ENCODE results near the gene KLF1.
A peak's percentile ranks its signal among the peaks of the same experiment; 100 is the strongest.
"Not testable (repeated sequence)": the region's sequence is repeated elsewhere in the genome, so short reads cannot be mapped to it uniquely, and the experiment has no call there.

Gene KLF1

DNA sequence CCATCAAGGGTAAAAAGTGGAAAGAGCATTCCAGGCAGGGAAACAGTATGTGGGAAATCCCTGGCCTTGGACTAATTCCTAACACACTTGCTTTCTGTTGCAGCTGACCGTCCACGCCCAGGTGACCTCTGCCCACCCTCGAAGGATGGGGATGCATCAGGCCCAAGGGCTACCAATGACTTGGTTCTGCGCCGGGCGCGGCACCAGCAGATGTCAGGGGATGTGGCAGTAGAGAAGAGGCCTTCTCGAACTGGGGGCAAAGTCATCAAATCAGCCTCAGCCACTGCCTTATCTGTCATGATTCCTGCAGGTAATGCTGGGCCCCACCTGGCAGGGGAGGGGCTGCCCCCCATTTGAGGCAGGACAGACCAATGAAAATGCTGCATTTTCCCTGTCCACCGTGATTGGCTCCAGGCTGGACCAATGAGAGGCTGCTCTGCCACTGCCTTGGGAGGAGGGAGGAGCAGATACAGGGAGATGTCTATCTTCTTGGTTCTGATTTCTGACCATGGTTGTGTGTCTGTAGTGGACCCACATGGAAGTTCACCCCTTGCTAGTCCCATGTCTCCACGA lies 18.4 kb downstream of the KLF1 start:
- no peak for DNase-seq (ENCODE audit: low read depth, low spot score)
- H3K27ac ChIP-seq, result no peak overlapping the region

DNA sequence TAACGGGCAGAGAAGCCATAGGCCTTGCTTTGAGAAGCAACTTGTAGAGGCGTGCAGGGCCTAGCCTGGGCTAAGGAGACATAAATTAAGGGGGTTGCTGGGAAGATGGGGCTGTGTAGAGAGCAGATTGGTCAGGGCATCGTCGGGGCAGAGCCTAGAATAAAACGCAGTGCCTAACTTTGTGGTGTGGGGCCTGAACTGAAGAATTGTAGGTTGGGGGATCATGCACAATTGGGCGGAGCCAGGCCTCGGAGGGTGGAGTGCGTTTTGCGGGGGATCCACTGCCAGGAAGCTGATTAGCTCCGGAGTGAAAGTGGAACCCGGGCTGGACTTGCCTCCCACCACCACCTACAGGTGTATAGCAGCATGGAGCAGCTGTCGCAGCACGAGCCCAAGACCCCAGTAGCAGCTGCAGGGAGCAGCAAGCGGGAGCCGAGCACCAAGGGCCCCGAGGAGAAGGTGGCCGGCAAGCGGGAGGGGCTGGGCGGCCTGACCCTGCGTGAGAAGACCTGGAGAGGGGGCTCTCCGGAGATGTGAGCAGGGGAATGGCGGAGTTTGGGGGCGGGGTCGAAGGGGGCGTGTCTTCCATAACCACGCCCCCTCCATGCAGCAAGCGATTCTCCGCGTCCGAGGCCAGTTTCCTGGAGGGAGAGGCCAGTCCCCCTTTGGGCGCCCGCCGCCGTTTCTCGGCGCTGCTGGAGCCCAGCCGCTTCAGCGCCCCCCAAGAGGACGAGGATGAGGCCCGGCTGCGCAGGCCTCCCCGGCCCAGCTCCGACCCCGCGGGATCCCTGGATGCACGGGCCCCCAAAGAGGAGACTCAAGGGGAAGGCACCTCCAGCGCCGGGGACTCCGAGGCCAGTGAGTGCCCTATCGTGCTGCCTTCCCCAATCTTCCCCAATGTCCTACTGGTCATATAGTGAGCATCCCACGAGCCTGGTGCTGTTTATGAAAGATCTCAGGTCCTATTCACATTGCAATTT lies 19.6 kb downstream of the KLF1 start:
- no peak overlapping the region for H3K27ac ChIP-seq
- DNase-seq (ENCODE audit: low read depth, low spot score), result no peak

DNA sequence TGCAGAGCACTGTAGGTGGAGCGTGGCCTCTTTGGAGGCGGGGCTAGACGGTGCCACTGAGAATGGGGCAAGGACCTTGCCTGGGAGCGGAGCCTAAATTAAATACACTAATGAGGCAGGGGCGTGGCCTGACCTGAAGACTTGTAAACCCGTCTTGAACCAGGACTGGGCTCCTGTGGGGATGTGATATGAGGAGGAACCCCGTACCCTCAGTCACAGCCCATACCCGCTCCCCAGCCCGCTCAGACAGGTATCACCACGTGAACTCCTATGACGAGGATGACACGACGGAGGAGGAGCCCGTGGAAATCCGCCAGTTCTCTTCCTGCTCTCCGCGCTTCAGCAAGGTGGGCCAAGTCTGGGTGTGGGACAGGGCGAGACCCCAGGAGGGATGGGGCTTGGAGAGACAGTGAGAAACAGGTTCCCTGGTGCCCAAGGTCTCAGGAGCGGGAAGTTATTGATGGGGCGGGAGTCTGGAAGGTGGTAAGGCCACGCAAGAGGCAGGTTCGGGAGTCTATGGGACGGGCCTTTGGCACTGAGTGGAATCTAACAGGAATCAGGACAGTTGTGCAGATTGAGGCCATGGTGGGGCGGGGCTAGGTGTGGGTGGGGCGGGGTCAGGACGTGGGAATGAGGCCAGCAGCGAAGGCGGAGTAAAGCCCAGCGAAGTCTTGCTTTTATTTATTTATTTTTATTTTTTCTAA lies 20.4 kb downstream of the KLF1 start:
- DNase-seq (ENCODE audit: low read depth, low spot score), result no peak

DNA sequence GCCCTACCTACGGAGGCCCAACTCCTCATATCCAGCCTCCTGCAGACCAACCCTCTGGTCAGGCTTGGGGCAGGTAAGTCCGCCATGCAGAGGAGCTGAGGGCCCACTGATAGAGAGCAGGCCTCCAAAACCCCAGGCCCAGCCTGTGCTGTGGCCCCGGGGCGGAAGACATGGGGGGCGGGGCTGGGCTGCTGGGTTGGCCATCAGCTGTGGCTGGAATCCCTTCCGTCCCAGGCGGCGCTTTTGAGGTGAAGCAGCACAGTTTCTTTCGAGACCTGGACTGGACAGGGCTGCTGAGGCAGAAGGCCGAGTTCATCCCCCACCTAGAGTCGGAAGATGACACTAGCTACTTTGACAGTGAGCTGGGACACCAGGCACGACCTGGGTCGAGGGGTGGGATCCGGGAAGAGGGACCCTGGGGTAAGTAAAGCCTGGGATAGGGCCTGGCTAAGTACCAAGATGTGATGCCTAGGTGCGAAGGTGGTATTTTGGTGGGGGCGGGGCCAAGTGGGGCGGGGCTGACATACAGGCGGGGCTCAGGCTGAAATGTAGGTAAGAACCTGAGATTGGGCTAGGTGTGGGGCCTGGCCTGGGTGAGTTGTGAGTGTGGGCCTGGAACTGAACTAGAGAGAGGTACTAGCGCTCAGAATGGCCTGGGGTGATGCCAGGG lies 21.1 kb downstream of the KLF1 start:
- DNase-seq (ENCODE audit: low read depth, low spot score), result no peak
- no peak overlapping the region for H3K27ac ChIP-seq

More for the DNA sequence above, 20.4 kb downstream of the KLF1 start:
- no peak overlapping the region for H3K27ac ChIP-seq

DNA sequence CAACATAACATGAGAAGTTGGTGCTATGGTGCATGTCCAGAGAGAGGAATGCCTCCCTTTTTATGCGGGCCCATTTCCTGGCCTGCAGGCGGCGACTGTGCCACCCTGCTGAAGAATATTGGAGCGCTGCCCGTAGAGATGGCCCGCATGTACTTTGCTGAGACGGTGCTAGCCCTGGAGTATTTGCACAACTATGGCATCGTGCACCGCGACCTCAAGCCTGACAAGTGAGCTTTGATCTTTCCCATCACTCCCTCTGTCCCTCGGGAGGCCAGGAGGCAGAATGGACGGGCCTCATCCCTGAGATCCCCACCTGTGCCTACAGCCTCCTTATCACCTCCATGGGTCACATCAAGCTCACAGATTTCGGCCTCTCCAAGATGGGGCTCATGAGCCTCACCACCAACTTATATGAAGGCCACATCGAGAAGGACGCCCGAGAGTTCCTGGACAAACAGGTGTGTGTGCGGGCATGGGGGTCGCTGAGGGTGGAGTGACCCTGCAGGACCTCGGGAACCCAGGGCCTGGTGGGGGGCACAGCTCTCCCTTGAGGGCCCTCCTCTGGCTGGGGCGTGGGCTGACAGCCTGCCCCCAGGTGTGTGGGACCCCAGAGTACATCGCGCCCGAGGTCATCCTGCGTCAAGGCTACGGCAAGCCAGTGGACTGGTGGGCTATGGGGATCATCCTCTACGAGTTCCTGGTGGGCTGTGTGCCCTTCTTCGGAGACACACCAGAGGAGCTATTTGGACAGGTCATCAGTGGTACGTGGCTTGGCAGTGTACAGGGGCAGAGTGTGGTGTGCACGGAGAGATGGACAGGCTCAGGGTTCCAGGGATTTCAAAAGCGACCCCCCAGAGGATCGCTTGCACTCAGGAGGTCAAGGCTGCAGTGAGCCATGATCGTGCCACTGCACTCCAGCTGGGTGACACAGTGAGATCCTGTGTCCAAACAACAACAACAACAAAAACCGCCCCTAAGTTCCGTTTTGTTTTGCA lies 22.0 kb downstream of the KLF1 start:
- H3K27ac ChIP-seq, result no peak overlapping the region
- DNase-seq (ENCODE audit: low read depth, low spot score), result no peak

DNA sequence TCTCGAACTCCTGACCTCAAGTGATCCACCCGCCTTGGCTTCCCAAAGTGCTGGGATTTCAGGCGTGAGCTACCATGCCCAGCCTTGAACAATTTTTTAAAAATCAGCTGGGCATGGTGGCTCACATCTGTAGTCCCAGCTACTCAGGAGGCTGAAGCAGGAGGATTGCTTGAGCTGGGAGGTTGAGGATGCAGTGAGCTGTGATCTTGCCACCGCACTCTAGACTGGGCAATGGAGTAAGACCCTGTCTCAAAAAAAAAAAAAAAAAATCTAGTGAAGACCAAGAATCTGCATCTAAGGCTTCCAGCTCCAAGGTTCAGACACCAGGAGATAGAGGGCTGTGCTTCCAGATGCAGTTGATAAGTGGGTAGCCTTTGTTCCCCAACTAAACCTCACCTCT lies 22.9 kb downstream of the KLF1 start:
- no peak for DNase-seq (ENCODE audit: low read depth, low spot score)
- H3K27ac ChIP-seq, result no peak overlapping the region

DNA sequence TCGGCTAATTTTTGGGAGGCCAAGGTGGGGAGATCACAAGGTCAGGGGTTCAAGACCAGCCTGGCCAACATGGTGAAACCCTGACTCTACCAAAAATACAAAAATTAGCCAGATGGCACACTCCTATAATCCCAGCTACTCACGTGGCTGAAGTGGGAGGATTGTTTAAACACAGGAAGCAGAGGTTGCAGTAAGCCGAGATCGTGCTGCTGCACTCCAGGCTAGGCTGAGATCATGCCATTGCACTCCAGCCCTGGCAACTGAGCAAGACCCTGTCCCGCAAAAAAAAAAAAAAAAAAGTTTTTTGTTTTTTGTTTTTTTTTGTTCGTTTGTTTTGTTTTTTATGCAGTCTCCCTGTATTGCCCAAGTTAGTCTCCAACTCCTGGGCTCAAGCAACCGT lies 27.5 kb downstream of the KLF1 start:
- no peak for DNase-seq (ENCODE audit: low read depth, low spot score)

DNA sequence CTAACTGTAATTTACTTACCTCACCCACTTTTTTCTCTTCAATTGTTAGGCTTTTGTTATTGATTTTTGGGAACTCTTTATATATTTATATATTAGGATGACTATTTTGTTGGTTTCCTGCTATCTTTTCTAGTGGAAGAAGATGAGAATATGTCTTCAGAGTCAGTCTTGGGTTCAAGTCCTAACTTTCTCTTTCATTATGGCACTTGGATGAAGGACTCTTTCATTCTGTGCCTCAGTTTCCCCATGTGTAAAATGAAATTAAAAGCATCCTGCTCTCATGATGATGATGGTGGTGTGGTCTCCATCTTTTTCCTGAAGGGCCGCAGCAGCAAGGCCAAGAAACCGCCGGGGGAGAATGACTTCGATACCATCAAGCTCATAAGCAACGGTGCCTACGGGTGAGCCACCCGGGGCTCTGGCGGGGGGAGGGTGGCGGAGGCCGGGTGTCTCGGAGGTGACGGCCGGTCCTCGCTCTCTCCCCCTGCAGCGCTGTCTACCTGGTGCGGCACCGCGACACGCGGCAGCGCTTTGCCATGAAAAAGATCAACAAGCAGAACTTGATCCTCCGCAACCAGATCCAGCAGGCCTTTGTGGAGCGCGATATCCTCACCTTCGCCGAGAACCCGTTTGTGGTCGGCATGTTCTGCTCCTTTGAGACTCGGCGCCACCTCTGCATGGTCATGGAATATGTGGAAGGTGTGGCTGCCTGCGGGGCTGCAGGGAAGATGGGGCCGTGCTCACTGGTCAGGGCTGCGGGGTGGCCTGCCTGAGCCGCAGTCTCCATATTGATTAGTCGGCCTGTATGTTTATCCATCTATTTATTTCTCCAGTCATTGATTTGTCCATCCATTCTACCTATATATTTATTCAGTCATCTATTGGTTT lies 28.7 kb downstream of the KLF1 start:
- no peak overlapping the region for H3K27ac ChIP-seq
- DNase-seq (ENCODE audit: low read depth, low spot score), result no peak

More for the DNA sequence above, 27.5 kb downstream of the KLF1 start:
- H3K27ac ChIP-seq, result no peak overlapping the region

DNA sequence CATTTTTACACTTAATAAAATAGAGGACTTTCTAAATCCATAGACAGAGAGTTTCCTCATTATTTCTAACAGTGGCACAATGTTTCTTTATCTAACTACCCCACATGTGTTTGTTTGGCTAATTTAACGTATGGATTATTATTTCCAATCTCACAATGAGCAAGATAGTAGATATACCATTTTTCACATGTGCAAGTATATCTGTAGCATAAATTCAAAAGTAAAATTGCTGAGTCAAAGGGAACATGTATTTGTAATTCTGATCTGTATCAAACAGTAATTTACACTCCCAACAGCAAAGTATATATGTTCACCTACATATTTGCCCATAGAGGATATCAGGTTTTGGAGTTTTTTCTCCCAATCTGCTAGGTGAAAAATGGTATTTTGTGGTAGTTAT lies 30.3 kb downstream of the KLF1 start:
- DNase-seq (ENCODE audit: low read depth, low spot score), result no peak
- no peak overlapping the region for H3K27ac ChIP-seq

DNA sequence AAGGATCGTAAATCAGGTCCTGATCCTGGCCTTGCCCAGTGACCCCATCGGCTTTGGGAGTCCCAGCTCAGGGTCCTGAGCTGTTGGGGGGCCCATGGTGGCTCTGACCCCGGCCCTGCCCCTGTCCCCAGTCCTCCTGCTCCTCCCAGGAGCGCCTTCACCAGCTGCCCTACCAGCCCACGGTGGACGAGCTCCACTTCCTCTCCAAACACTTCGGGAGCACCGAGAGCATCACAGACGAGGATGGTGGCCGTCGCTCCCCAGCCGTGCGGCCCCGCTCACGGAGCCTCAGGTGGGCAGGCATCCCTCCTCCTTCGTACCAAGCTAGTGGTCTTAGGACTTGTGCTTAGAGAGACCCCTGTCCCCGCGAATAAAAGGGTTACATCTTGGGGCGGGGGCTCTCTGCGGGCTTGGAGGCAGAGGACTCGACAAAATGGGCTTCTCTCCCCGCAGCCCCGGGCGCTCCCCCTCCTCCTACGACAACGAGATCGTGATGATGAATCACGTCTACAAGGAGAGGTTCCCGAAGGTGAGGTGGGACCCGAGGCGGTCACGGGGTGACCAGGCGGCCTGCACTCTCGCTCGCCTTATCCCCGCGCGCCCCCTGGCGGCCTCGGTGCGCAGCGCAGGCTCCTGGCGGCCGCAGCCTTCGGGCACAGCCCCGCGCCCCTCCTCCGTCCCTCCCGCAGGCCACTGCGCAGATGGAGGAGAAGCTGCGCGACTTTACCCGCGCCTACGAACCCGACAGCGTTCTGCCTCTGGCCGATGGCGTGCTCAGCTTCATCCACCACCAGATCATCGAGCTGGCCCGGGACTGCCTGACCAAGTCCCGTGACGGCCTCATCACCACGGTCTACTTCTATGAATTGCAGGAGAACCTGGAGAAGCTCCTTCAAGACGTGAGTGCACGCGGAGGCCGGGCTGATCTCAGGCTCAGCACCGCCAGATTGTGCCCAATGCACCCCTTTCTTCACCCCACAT lies 39.6 kb downstream of the KLF1 start:
- DNase-seq (ENCODE audit: low read depth, low spot score), result peak; percentile 56
- H3K27ac ChIP-seq, result no peak overlapping the region

DNA sequence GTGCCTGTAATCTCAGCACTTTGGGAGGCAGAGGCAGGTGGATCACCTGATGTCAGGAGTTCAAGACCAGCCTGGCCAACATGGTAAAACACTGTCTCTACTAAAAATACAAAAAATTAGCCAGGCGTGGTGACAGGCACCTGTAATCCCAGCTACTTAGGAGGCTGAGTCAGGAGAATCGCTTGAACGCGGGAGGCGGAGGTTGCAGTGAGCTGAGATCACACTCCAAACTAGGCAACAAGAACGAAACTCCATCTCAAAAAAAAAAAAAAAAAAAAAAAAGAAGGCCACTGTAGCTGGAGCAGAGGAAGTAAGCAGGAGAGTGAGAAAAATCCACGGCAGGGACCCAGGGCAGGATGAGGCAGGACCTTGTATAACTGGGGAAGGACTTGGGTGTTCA lies 40.4 kb downstream of the KLF1 start:
- not testable (repeated sequence) for DNase-seq (ENCODE audit: low read depth, low spot score); H3K27ac ChIP-seq

DNA sequence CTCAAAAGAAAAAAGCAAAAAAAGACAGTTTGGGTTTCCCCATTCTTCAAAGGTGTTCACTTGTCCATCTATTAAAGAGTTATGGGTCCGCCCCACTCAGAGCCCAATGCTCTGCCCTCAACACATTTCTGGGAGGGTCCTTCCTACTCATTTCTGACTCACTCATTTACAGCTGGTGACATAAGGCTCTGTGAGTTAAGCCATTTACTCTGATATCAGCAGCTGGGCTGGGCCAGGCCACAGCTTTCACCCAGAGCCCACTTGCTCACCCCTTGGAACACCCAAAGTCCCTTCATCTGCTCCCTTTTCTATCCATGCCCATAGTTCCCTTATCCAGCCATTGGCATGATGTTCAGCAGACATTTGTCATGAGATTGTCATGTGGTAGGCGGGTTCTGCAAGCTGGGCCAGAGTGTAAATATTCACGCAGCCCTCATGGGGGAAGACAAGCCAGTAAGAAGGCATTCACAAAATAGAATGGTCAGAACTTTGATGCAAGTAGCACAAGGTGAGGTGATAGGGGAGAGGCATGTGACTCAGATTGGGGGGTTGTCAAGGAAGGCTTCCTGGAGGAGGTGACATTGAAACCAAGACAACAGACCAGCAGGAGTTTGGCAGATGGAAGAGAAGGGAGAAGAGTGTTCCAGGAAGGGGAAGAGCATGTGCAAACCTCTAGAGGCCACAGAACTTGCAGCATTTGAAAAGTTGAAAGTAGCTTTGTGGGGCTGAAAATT lies 42.8 kb downstream of the KLF1 start:
- DNase-seq (ENCODE audit: low read depth, low spot score), result no peak
- no peak overlapping the region for H3K27ac ChIP-seq

DNA sequence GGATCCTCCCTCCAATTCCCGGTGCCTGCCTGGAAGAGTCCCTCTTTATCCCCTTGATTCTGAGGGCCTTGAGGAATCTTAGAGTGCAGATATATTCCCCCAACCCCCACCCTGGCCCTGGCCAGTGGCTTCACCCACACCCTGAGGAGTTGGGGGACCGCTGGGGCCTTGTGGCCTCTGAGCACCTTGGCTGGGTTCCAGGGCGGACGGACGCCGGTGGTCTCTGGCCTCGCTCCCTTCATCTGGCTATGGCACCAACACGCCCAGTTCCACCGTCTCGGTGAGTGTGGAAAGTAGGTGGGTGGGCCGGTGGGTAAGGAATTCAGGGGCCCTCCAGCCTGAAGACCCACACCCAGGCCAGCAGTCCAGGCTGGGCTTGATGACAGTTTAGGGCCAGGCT lies 43.7 kb downstream of the KLF1 start:
- H3K27ac ChIP-seq, result no peak overlapping the region
- DNase-seq (ENCODE audit: low read depth, low spot score), result no peak

DNA sequence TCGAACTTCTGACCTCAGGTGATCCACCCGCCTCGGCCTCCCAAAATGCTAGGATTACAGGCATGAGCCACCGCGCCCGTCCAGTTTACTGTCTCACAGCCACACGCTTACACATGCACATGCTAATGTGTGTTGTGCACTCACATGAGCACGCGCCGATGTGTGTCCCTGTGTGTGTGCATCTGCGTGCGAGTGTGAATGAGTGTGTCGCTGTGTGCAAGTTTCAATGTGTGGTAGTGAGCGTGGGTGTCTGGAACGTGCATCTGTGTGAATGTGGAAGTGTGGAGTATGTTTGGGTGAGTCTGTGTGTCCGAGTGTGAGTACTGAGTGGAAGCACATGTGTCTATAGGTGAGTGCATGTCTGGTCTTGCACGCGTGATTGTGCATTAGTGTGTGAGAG lies 44.5 kb downstream of the KLF1 start:
- no peak for DNase-seq (ENCODE audit: low read depth, low spot score)
- no peak overlapping the region for H3K27ac ChIP-seq

DNA sequence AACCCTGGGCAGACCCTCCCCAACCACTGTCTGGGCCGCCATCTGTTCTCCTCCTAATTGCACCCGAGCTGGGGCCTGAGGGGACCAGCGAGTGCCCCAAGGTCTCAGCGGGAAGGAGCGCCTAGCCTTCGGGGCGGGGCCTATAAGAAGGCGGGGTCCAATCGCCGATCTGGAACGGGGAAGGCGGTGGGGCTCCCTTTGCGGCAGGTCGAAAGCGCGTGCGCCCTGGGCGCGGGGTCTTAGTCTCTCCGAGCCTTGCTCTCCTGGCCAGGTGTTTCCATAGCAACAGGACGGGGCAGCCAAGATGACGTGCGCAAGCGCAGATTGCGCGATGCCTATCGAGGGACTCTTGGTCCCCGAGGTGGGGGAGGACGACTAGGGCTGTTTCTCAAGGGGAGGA lies 45.9 kb downstream of the KLF1 start:
- H3K27ac ChIP-seq, result no peak overlapping the region
- no peak for DNase-seq (ENCODE audit: low read depth, low spot score)
